HG02610 (cell line): ENCODE results near the gene RMDN2.

Experiments used
- ATAC-seq: cut with Tn5 transposase; IDR thresholded peaks from one replicate; pipeline ENCODE4 v1.9.1; 2021; ENCODE audit warnings: mild to moderate bottlenecking, moderate library complexity; ENCODE audit not compliant: unreplicated experiment

Gene RMDN2, protein sequence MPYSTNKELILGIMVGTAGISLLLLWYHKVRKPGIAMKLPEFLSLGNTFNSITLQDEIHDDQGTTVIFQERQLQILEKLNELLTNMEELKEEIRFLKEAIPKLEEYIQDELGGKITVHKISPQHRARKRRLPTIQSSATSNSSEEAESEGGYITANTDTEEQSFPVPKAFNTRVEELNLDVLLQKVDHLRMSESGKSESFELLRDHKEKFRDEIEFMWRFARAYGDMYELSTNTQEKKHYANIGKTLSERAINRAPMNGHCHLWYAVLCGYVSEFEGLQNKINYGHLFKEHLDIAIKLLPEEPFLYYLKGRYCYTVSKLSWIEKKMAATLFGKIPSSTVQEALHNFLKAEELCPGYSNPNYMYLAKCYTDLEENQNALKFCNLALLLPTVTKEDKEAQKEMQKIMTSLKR

DNA sequence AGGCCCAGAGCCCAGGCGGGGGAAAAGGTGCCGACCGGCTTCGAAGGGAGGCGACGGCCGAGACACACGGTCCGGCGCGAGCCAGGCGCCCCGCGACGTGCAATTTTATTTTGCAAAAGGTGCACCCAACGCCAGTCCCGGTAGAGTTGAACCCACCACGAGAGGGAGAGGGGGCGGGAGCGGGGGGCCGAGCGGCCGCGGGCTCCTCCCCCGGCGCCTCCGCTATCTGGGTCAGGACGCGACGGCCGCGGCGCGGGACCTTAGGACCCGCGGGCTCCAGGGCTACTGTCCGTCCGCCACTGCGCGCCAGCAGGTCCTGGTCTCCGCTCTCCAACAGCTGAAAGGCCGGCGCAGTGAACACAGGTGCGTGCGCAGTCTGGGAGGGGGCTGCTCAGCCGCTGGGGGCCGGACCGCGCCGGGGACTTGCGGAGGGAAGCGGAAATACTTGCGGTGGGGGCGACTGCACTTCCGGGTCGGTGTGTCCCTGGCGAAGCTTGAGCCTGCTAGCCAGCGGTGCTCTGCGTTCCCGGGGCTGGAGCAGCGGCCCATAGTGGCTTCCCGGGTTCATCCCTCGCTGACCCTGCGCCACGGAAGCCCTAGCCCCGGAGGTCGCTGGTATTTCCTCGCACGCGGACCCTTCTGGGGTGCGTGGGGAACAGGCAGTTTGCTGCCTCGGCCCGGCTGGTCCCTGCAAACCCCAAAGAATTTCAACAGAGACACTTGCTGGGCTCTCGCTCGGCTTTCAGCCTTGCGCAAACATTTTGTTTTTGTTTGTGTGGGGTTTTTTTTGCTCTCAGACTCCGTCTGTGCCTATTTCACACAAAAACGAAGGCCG, at the start of gene RMDN2:
TSS of gene RMDN2 (plus strand) at position 225 of the 835 bp plus-strand sequence. CDS start 3,991 bp downstream, outside the sequence.
- ATAC-seq = peak; percentile 93

DNA sequence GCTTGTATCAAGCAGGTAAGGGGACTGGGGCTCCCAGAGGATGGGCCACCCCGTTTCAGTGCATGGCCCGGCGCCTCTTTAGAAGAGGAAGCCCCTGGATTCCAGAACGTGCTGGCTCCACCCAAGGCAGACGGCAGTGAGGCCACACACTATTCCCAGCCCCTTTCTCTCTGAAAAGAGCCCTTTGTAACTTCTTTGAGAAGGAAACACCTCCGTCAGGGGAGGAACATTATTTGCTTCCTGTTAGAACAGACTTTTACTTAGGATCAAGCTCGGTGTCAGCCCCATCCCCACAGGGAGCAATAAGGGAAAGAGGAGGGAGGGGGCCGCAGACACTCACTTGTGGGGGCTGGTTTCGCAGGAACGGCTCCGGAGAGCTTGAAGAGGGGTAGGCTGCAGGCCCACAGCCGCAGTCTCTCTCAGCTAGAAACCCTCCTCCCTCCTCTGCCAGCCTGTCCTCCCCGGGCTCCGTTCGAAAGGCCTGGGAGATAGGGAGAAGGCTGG, 49.6 kb upstream of the RMDN2 start:
- ATAC-seq = no peak

DNA sequence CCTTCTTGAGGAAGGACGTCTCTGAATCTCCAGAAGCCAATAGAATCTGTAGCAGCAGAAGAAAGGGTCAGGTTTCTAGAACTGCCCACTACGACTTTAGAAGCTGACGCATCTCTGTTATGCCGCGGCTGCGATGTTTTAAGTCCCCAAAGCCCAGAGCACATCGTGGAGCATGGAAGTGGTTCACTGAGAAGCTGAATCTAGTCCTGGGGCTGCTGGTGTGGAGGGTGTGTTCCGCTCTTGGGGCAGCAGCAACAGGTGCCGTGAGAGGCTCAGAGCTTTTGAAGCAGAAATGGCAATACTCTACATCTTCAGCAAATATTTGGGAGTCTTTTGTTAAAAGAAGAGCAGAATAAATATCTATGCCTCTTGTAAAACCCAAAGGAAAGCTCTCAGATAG, 48.9 kb upstream of the RMDN2 start:
- no peak for ATAC-seq

DNA sequence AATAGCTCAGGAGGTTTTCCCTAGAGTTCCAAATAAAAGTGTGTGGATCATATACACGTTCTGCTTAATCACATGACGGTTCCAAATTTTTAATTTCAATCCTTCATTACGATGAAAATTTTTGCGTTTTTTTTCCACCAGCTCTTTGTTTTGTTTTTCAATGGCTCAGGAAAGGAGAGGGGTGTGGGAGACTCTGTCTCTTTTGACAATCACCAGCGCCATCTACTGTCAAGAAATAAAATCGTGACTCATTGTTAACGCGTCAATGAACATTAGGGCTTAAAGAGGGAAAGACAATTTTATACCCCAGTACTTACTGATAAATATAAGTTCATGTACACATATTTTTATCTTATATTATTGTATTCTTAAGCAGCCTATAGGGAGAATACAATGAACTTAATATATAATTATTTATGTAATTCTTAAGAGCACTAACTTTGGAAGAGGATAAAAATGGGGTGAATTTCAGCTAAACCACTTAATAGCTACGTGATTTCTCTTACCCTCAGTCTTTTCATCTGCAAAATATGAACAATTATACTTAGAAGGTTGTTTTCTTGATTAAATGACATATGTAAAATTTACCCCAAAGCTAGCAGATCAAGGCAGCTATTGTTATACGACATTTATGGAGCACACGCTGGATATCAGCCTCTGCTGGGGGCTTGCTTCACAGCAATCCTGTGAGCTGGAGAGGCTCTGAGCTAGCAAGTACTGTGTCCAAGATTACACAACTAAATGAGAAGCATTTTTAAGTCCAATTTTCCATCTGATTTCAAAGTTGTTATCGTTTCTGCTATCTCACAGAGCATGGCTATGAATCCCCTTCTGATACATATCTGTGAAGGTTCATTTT, 47.4 kb upstream of the RMDN2 start:
- no peak for ATAC-seq

DNA sequence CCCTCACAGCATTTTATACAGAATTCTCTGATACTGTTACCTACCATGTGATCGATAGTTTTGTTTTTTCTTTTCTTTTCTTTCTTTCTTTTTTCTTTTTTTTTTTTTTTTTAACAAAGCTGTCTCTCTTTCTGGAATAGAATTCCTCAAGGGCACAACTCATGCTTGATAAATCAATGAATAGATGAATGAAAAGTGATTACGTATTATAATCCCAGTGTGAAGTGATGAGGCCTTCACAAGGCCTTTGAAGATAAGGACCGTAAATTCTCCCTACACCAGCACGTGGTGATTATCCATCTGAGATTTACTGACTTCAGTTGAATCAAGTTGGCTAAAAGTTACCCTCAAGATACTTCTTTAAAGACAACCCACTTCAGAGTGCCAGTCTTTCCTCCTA, 46.6 kb upstream of the RMDN2 start:
- no peak for ATAC-seq

DNA sequence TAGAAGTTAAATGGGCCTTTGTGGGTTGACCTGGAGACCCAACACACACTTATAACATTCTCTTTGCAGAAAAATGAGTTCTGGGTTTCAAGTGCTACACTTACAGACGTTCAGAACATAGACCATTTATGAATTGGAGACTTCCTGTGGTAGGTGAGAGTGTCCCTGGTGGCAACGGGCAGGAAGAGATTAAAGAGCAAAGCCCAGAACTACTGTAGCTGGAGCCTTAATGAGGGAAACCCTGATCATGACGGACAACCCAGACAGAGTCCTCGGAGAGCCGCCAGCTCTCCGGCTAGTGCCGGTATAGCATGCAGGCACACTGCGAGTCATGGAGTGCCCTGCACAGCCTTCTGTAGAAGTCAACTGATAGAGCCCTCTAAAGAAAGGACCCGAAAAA, 44.5 kb upstream of the RMDN2 start:
- ATAC-seq = no peak

DNA sequence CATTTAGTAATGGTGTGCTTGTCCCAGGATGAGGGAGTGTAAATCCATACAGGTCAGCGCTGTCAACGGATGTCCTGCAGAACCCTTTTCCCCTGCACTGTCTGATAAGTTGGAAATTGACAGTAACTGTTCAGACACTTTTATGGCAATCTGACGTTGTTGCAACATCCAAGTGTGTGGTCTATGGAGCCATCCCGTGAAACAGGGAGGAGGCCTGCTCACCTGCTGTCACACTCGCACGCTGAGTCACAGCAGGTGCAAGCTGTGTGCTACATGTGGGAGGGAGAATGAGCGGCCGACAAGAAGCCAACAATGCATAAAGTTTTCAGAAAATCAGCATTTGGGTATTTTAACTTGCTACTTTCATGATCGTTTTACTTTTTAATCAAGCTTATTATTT, 43.7 kb upstream of the RMDN2 start:
- ATAC-seq = no peak

DNA sequence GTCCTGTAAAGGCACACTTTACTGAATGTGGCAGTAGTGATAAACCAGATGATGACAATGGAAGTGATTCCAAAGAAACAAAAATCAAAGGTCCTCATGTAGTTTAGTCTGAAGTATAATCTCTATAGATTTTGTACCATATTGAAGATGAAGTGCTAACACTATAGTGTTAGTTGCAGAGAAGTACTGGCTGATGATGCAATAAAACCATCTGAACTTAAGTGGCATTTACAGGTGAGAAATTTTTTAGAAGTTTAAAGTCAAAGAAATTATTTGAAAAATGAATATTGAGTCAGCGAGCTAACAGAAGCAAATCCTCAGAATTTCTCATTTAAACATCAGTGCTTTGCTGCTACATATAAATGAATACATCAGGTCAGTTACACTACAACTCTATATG, 43.1 kb upstream of the RMDN2 start:
- no peak for ATAC-seq

DNA sequence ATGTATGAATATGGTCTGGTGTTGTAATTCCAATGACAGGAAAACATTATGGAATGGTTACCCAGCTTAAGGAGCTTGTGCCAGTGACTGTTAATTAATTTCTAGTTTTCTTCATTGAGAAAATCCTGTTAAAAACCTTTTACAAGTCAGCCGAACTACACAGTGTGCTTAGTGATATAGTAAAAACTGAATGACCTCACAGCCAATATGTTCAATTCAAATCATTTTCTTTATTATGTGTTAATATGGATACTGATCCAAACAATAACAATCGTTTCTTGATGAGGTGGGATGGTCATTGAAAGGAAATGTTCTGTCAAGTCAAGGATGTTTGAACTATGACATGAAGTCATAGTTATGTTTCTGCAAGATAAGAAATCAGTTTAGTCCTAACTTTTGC, 41.6 kb upstream of the RMDN2 start:
- ATAC-seq = no peak

DNA sequence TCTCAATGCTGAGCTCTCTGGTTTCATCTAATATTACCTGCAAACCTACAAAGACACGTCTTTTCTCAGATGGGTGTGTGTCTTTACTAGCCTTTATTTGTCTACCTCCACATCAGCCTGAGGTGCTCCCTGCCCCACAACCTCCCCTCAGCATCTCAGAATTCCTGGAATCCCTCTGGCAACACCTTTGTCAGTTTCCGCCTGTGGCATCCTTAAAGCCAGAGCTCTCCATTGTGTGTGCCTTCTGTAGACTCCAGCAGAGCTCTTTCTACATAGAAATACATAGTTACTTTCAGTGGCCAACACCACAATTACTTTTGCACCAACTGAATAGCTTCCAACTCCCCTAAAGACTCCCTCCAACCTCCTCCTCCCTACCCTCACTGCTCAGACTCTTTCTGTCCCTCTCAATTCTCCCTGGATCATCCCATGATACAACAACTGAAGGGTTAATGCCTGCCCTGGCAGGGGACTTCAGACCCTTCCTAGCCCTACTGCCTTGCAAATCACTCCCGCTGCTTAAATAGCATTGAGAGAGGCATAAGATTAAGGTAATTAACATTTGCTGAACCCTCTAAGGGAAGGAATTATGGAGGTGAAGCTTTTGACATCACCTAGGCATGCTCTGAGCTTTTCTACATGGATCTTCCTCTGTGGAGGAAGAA, 39.6 kb upstream of the RMDN2 start:
- ATAC-seq = no peak

DNA sequence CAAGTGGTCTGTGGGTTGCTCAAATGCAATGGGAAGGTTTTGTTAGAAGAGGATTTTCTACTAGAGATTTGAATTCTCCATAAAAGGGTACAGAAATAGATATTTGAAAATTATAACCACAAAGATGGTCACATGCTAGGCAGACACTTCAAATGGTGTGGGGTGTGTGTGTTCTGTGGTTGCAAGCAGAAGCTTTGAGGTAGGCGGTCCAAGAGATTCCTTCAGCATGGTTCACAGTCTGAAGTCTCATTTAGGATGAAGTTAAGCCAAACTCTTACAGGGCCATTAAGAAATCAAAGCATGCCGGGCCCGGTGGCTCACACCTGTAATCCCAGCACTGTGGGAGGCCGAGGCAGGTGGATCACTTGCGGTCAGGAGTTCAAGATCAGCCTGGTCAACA, 38.3 kb upstream of the RMDN2 start:
- ATAC-seq = no peak

DNA sequence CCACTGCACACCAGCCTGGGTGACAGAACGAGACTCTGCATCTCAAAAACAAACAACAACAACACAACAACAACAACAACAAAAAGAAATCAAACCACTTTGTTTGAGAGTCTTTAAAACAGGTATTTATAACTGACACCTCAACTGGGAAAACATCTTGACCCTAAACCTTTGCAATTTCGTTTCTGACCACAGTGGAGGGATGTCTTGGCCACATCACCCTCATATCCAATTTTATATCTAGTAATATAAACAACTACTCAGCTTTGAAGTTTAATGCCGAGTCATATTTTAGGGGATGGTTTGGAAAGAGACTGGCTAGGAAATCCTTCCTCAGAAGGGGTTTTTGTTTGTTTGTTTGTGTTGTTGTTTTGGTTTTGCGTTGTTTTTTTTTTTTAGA, 37.8 kb upstream of the RMDN2 start:
- no peak for ATAC-seq

DNA sequence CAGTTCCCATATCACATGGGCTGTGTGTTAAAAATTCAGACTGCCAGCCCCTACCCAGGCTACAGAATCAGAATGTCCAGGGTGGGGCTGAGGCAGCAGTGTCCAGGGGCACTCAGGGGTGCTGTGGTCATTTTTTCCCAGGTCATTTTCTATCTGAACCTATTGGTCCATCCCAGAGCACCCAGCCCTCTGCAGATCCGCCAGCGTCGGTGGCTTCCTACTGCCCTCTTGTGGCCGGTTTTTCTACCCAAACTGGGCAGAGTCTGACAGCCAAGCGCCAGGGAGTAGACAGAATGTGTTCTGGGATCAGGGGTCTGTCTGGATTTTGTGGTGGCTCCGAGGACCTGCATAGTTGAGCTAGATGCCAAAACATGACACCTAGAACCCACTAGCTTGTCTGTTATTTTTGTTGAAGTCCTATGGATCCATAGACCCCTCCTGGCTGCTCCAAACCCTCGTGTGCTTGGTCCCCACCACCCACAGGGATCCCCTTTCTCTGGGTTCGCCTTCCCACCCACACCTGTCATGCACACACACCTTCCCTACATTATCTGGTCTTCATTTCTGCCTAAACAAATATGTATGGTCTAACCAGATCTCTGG, 34.1 kb upstream of the RMDN2 start:
- peak; percentile 35 for ATAC-seq

DNA sequence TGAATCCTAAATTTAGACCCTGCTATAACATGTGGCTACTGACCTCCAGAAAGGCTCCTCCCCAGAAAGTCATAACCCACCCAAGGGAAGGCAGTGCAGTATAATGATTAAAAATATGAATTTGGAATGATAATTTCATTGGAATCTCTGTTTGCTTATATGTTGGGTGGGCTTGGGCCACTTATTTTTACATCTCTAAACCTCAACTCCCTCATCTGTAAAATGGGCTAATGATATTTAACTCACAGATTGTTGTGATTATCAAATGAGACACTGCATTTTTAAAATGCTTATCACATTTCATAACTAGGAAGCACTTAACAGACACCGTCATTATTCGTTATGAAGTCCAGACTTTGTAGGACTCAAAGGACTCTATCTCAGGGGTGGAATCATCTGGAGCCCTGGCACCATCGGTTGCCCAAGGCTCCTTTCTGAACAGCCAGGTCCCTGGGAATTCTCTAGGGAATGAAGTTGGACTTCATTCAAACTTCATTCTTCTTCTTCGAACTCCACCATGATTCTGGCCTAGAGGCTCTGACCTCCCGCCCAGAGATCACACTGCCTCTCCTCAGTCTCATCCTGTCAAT, 33.1 kb upstream of the RMDN2 start:
- no peak for ATAC-seq

DNA sequence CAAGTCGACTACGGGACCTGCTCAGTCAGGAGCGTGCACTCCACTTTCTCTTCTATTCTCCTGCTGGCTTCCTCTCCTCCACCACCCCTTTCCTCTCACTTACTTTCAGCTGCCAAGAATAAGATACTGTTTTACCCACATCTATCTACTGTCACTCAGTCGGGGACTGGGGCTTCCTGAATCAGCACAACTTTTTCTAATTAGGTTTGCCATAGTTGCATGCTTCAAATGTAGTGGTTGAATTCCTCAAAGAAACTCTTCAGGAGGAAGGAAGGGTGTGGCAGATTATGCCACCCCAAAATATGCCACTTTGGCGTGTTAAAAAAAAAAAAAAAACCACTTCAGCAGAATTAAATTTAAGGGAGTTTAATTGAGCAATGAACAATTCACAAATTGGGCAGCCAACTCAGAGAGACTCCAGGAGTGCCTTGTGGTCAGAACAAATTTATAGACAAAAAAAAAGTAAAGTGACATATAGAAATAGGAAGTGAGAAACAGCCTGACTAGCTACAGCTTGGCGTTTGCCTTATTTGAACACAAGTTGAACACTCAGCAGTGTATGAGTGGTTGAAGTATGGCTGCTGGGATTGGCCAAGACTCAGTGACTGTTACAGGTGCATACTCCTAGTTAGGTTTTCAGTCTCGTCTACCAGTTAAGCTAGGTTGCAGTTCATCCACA, 32.5 kb upstream of the RMDN2 start:
- ATAC-seq = peak; percentile 67

DNA sequence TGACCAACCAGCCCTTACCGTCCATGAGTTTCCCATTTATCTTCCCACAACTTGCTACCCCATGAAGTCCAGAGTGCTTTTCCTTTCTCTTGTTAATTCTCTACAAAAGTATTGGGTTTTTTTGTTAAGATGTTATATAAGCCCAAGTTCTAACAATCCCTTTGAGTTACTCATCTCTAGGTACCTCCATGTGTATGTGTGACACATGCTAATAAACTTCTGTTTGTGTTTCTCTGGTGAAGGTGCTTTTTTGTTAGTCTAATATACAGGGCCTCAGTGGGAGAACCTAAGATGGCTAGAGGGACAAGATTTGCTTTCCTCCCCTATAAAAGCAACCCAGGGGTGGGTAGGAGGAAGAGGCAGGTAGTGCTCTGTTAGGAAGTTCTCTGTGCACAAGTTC, 31.8 kb upstream of the RMDN2 start:
- no peak for ATAC-seq

DNA sequence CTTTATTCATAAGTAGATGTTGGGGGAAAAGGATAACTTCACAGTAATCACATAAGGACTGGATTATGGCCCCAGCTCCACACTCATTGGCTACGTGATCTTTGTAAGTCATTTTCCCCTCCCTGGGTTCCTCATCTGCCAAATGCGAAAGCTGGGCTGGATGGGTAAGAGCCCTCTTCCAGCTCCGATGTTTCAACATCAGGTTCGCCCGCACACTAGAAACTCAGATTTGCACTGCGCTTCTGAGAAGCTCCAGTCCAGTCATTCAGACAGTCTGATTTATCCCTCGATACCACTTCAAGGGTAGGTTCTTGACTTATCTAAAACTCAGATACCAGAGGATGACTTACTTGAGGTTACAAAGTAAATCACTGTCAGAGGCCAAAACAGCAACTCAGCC, 31.0 kb upstream of the RMDN2 start:
- no peak for ATAC-seq

DNA sequence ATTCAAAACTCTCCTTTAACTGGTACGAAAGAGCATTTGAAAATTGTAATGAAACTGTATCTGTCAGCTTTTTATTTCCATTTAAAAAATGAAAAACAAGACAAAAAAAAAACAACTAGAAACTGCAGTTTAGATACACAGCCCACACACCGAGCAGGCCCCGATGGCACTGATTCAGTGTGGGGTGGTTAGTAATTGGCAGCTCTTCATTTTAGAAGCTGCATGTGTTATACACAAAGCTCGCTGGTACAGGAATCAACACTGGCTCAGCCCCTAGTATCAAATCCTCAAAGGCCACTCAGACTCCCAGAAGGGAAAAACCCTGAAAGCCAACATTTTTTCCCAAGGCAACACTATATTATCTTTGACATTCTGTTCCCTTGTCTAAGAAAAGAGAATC, 30.5 kb upstream of the RMDN2 start:
- no peak for ATAC-seq

DNA sequence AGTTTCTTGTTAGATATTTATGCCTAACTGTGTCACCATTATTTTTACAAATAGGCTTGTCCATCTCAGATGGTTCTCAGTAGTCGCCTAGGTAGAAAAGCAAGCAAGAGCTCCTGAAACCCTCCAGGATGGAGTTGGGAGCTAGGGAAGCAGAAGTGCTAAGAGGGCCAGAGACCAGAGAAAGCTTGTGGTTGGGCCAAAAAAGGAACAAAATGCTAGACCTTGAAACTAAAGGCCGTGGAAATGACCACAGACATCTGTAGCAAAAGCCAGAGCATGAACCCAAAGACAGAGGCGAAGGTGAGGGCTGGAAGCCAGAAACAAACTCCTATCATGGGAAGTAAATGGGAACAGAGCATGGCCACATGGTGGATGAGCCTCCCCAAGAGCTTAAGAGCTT, 29.9 kb upstream of the RMDN2 start:
- no peak for ATAC-seq
